ENCODE results near the gene EHMT1.

The EHMT1 gene

DNA sequence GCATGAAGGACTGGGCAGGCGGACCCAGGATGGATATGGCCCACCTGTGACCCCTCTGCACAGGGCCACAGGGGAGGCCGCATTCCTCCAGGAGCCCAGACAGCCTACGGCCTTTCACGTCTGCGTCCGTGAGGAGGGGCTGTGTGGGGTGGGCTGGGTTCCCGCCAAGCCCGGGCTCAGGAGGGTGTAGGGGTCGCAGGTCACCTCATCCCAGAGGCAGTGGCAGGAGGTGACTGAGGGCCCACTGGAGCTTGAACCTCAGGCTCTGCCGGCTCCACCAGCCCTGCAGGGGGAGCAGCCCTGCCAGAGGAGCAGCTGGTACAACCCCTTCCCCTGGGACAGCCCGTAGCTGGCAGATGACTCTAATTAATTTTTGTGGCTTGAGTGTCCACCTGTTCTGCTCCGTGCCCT is 218.0 kb downstream of the EHMT1 start:
- TF ChIP-seq CTCF (IDR thresholded peaks at IDR 0.05; ENCODE audit: low read length) (no peak), EZH2 (IDR thresholded peaks at IDR 0.05; ENCODE audit: borderline replicate concordance, low read length) (no peak)
- Histone ChIP-seq H3F3A (ENCODE audit: insufficient read depth, low read length) (no peaks in the 10 kb centered on the region), H3K36me3 (ENCODE audit: insufficient read depth, low read length) (peaks cover 54% of the 10 kb centered on the region), H3K4me2 (ENCODE audit: low read length) (no peak overlapping the region), H3K79me2 (ENCODE audit: insufficient read depth, low read length) (no peaks in the 10 kb centered on the region), H4K20me1 (ENCODE audit: insufficient read depth, low read length) (no peaks in the 10 kb centered on the region), H3K27ac (ENCODE audit: low read depth, low read length, poor library complexity, severe bottlenecking) (no peak overlapping the region), H3K9ac (ENCODE audit: low read length) (no peak overlapping the region), H3K9me2 (ENCODE audit: low read depth, low read length) (no peaks in the 10 kb centered on the region), H3K4me3 (ENCODE audit: low read depth, low read length, poor library complexity, severe bottlenecking) (no peak overlapping the region), H3K9me3 (ENCODE audit: low read length) (no peaks in the 10 kb centered on the region), H2AFZ (ENCODE audit: low read length) (no peak overlapping the region), H3K27me3 (ENCODE audit: insufficient read depth, low read length) (no peaks in the 10 kb centered on the region), H3K4me1 (ENCODE audit: insufficient read depth, low read length, severe bottlenecking) (no peaks in the 10 kb centered on the region)

- no peak for TF ChIP-seq EZH2 (IDR thresholded peaks at IDR 0.05; ENCODE audit: borderline replicate concordance, low read length)
- no peak for TF ChIP-seq CTCF (IDR thresholded peaks at IDR 0.05; ENCODE audit: low read length)
- no peak overlapping the region for H2AFZ ChIP-seq (ENCODE audit: low read length)
Measured at GRCh38 chr9:137837345-137838278, 218.8 kb downstream of the EHMT1 start.

DNA sequence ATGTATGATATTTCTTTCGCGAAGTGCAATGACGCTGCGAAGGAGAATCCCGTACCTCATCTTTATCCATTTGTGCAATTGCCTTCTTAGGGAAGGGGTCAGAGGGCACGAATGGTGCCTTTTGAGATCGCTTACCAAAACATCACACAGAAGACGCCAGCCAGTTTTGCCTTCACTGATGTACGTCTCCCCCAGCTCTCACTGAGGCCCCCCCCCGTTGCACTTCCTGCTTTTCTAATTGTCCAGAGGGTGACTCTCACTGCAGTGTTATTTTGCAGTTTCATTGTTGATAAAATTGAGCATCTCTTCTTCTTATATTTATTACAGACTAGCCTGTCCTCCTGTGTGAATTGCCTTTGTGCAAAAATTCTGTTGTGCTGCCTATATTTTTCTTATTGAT is 219.8 kb downstream of the EHMT1 start:
- no peak for TF ChIP-seq CTCF (IDR thresholded peaks at IDR 0.05; ENCODE audit: low read length)
- no peak for TF ChIP-seq EZH2 (IDR thresholded peaks at IDR 0.05; ENCODE audit: borderline replicate concordance, low read length)
- Histone ChIP-seq H3K27ac (ENCODE audit: low read depth, low read length, poor library complexity, severe bottlenecking) (no peak overlapping the region), H3K9me3 (ENCODE audit: low read length) (no peaks in the 10 kb centered on the region), H3K4me3 (ENCODE audit: low read depth, low read length, poor library complexity, severe bottlenecking) (no peak overlapping the region), H2AFZ (ENCODE audit: low read length) (no peak overlapping the region), H3K4me1 (ENCODE audit: insufficient read depth, low read length, severe bottlenecking) (no peaks in the 10 kb centered on the region), H3F3A (ENCODE audit: insufficient read depth, low read length) (no peaks in the 10 kb centered on the region), H3K4me2 (ENCODE audit: low read length) (no peak overlapping the region), H3K9me2 (ENCODE audit: low read depth, low read length) (no peaks in the 10 kb centered on the region), H3K27me3 (ENCODE audit: insufficient read depth, low read length) (no peaks in the 10 kb centered on the region), H3K9ac (ENCODE audit: low read length) (no peak overlapping the region), H3K79me2 (ENCODE audit: insufficient read depth, low read length) (no peaks in the 10 kb centered on the region), H4K20me1 (ENCODE audit: insufficient read depth, low read length) (no peaks in the 10 kb centered on the region), H3K36me3 (ENCODE audit: insufficient read depth, low read length) (peaks cover 40% of the 10 kb centered on the region)

More at GRCh38 chr9:137837345-137838278, 218.8 kb downstream of the EHMT1 start:
- Histone ChIP-seq H3K9me3 (ENCODE audit: low read length) (no peaks in the 10 kb centered on the region), H3K79me2 (ENCODE audit: insufficient read depth, low read length) (no peaks in the 10 kb centered on the region), H3K27ac (ENCODE audit: low read depth, low read length, poor library complexity, severe bottlenecking) (no peak overlapping the region), H3K4me3 (ENCODE audit: low read depth, low read length, poor library complexity, severe bottlenecking) (no peak overlapping the region), H3K4me1 (ENCODE audit: insufficient read depth, low read length, severe bottlenecking) (no peaks in the 10 kb centered on the region), H3K9me2 (ENCODE audit: low read depth, low read length) (no peaks in the 10 kb centered on the region), H3K36me3 (ENCODE audit: insufficient read depth, low read length) (peaks cover 49% of the 10 kb centered on the region), H3K9ac (ENCODE audit: low read length) (no peak overlapping the region), H3F3A (ENCODE audit: insufficient read depth, low read length) (no peaks in the 10 kb centered on the region), H3K4me2 (ENCODE audit: low read length) (no peak overlapping the region), H4K20me1 (ENCODE audit: insufficient read depth, low read length) (no peaks in the 10 kb centered on the region), H3K27me3 (ENCODE audit: insufficient read depth, low read length) (no peaks in the 10 kb centered on the region)

Measured in OCI-LY1 (cell line).